HepG2 (cell line): ENCODE measurements around the gene WBP1. TPM values are rescaled to one million over a fixed set of nuclear protein-coding genes. Genes with fewer than 3 reads are reported as not detected.

Experiments used
- AKAP8 ChIP-seq: sonication (generic); formaldehyde crosslinking; IDR thresholded peaks from 2 replicates; pipeline ENCODE4 v1.5.1; 2020; ENCODE audit warnings: mild to moderate bottlenecking, missing genetic modification reagents
- EZH2 ChIP-seq: conservative IDR thresholded peaks from 2 replicates; pipeline ENCODE4 v1.6.1; 2012; ENCODE audit warnings: mild to moderate bottlenecking, low read depth, low read length, moderate library complexity
- KDM5A ChIP-seq: fragments of 200-600 bp; sonication (generic); IDR thresholded peaks from 2 replicates; pipeline ENCODE4 v1.7.0; 2018; ENCODE audit warnings: antibody characterized with exemption, mild to moderate bottlenecking, low read length, borderline replicate concordance
- NCOA1 ChIP-seq: sonication (generic); formaldehyde crosslinking; IDR thresholded peaks from 2 replicates; pipeline ENCODE4 v1.9.0; 2021; ENCODE audit warnings: missing genetic modification reagents
- NONO ChIP-seq, 2 experiments: fragments of 450-650 bp in 1 of 2; sonication (generic) in 1 of 2; formaldehyde crosslinking in 1 of 2; IDR thresholded peaks in 1 of 2; conservative IDR thresholded peaks in 1 of 2; 2 replicates each; pipeline versions ENCODE4 v1.6.1 to v1.8.0; 2017 to 2022; ENCODE audit warnings: mild to moderate bottlenecking in 1 of 2, missing genetic modification reagents in 1 of 2, moderate library complexity in 1 of 2
- SETDB1 ChIP-seq: sonication (generic); formaldehyde crosslinking; IDR thresholded peaks from 2 replicates; pipeline ENCODE4 v1.5.1; 2020; ENCODE audit warnings: missing genetic modification reagents, mild to moderate bottlenecking, borderline replicate concordance
- SNRNP70 ChIP-seq: fragments of 200-400 bp; formaldehyde crosslinking; IDR thresholded peaks from 2 replicates; pipeline ENCODE4 v1.6.1; 2017; ENCODE audit warnings: mild to moderate bottlenecking, low read depth, low read length, moderate library complexity
- TBX3 ChIP-seq: fragments of 450-650 bp; IDR thresholded peaks from 2 replicates; pipeline ENCODE4 v1.6.1; 2017; ENCODE audit warnings: antibody characterized with exemption, mild to moderate bottlenecking, inconsistent platforms, borderline replicate concordance
- TFDP2 ChIP-seq: sonication (generic); formaldehyde crosslinking; IDR thresholded peaks from 2 replicates; pipeline ENCODE4 v1.4.0; 2020; ENCODE audit warnings: missing genetic modification reagents
- THAP7 ChIP-seq: sonication (generic); formaldehyde crosslinking; IDR thresholded peaks from 2 replicates; pipeline ENCODE4 v1.8.1; 2023; ENCODE audit warnings: mild to moderate bottlenecking, missing genetic modification reagents
- THRA ChIP-seq: sonication (generic); formaldehyde crosslinking; IDR thresholded peaks from 2 replicates; pipeline ENCODE4 v1.4.0; 2020; ENCODE audit warnings: missing genetic modification reagents, borderline replicate concordance
- ZBTB3 ChIP-seq: sonication (generic); formaldehyde crosslinking; IDR thresholded peaks from 2 replicates; pipeline ENCODE4 v1.4.0; 2020; ENCODE audit warnings: low read depth, mild to moderate bottlenecking, moderate library complexity, missing genetic modification reagents, borderline replicate concordance
- ZNF101 ChIP-seq: sonication (generic); formaldehyde crosslinking; IDR thresholded peaks from 2 replicates; pipeline ENCODE4 v1.4.0; 2020; ENCODE audit warnings: mild to moderate bottlenecking, low read depth, missing genetic modification reagents, borderline replicate concordance
- ZNF33A ChIP-seq: sonication (generic); formaldehyde crosslinking; IDR thresholded peaks from 2 replicates; pipeline ENCODE4 v1.5.1; 2020; ENCODE audit warnings: missing genetic modification reagents, mild to moderate bottlenecking, moderate library complexity, borderline replicate concordance
- ZNF33B ChIP-seq: sonication (generic); formaldehyde crosslinking; IDR thresholded peaks from 2 replicates; pipeline ENCODE4 v1.5.1; 2020; ENCODE audit warnings: mild to moderate bottlenecking, missing genetic modification reagents
- ZNF7 ChIP-seq: IDR thresholded peaks from 2 replicates; pipeline ENCODE4 v1.6.1; 2016; ENCODE audit warnings: missing biosample characterization, missing genetic modification reagents
- ZNF720 ChIP-seq: sonication (generic); formaldehyde crosslinking; IDR thresholded peaks from 2 replicates; pipeline ENCODE4 v1.4.0; 2020; ENCODE audit warnings: missing genetic modification reagents
- polyA plus RNA-seq, 8 experiments: library from polyadenylated mRNA; depleted of rRNA in 3 of 8; stranded (reverse) in 7 of 8; unstranded in 1 of 8; fragments of >200 nt; fragmentation: Illumina TruSeq in 4 of 8; extraction: Trizol in 4 of 8; gene quantifications; 2 replicates each; pipeline versions ENCODE4 v1.2.1 to v1.2.3, GENCODE V29; 2011 to 2016; ENCODE audit warnings: low read depth in 4 of 8, missing spikeins in 1 of 8, mixed read lengths in 1 of 8; ENCODE audit not compliant: insufficient read depth in 1 of 8
- total RNA-seq, 5 experiments: library from RNA; depleted of rRNA; stranded (reverse); fragments of >200 nt; fragmentation: Illumina TruSeq; extraction: Trizol; gene quantifications; 2 replicates each; pipeline ENCODE4 v1.2.3, GENCODE V29; 2016; ENCODE audit warnings: low read depth in 1 of 5

Gene WBP1
- total and polyA plus RNA-seq, 2 of the 13 experiments (the other 11 are each of a cell fraction or from before 2014, with no cell fraction given) = 38.8 to 85.7 TPM

GRCh38 chr2:74429487-74430451 lies 28.5 kb upstream of the WBP1 start (continued):
- TF ChIP-seq THRA (0 out of 2 replicates have a peak, but pooled peaks have one; percentile 56), SETDB1 (CRISPR knock-in tag) (no peak), ZNF720 (CRISPR knock-in tag) (no peak), SNRNP70 (no peak), NCOA1 (CRISPR knock-in tag) (no peak), TFDP2 (CRISPR knock-in tag) (peak; percentile 47), KDM5A (0 out of 2 replicates have a peak, but pooled peaks have one; percentile 28), ZNF101 (CRISPR knock-in tag) (no peak; the same call in 1 of the 2 replicates), ZNF33A (no peak), EZH2 (no peak), AKAP8 (CRISPR knock-in tag) (peak; percentile 88), THAP7 (CRISPR knock-in tag) (0 out of 2 replicates have a peak, but pooled peaks have one; percentile 41), NONO (IDR thresholded peaks at IDR 0.05) (no peak), NONO (CRISPR knock-in tag; conservative IDR thresholded peaks at IDR 0.05) (peak; percentile 98), ZNF7 (CRISPR knock-in tag) (no peak), ZNF33B (CRISPR knock-in tag) (peak; percentile 55; the same call in 1 of the 2 replicates), ZBTB3 (peak; percentile 85; the same call in 1 of the 2 replicates), TBX3 (peak; percentile 64; the same call in 1 of the 2 replicates)
